Measurements from ENCODE around the gene CLCNKB.
"Not testable (repeated sequence)": the region's sequence is repeated elsewhere in the genome, so short reads cannot be mapped to it uniquely, and the experiment has no call there.

CLCNKB gene

DNA sequence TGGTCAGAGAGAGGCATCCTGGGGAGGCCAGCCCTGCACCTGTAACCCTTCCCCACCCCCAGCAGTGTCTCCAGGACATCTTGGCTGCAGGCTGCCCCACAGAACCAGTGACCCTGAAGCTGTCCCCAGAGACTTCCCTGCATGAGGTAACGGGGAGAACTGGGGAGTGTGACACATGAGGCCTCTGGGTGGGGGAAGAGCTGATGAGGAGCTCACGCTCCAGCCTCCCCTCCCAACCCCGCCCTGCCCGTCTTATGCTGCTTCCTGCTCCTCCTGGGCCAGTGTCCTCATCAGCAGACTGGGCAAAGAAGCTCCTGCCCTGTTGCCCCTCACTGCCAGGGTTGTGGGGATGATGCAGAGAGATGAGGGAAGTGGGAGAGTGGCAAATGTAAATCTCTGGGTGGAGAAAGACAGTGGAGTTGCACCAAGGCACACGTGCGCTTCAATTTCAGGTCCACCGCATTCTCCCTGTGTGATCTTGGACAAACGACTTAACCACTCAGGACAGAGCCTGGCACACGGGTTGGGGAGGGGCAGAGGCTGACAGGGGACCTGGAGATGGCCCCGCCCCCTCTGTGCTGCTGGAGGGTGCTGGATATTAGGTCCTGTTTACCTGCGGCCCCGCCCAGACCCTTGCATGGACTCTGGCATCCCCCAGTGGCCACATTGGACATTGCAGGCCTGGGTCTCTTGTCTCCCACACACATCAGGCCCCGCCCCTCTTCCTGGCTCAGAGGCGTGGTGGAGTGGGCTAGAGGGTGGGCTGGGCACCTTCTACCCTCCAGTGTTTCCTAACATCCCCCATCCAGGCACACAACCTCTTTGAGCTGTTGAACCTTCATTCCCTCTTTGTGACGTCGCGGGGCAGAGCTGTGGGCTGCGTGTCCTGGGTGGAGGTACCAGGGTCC lies 12.3 kb downstream of the CLCNKB start:
- H3K4me3 ChIP-seq (ENCODE audit: control insufficient read depth, low read depth, low read length) = no peak overlapping the region
- TF ChIP-seq, protein P1, sequence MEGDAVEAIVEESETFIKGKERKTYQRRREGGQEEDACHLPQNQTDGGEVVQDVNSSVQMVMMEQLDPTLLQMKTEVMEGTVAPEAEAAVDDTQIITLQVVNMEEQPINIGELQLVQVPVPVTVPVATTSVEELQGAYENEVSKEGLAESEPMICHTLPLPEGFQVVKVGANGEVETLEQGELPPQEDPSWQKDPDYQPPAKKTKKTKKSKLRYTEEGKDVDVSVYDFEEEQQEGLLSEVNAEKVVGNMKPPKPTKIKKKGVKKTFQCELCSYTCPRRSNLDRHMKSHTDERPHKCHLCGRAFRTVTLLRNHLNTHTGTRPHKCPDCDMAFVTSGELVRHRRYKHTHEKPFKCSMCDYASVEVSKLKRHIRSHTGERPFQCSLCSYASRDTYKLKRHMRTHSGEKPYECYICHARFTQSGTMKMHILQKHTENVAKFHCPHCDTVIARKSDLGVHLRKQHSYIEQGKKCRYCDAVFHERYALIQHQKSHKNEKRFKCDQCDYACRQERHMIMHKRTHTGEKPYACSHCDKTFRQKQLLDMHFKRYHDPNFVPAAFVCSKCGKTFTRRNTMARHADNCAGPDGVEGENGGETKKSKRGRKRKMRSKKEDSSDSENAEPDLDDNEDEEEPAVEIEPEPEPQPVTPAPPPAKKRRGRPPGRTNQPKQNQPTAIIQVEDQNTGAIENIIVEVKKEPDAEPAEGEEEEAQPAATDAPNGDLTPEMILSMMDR (conservative IDR thresholded peaks at IDR 0.05; ENCODE audit: control insufficient read depth, insufficient read depth, low read depth, low read length) = peak; percentile 92
- peak; percentile 67 for DNase-seq (ENCODE audit: low read depth)

DNA sequence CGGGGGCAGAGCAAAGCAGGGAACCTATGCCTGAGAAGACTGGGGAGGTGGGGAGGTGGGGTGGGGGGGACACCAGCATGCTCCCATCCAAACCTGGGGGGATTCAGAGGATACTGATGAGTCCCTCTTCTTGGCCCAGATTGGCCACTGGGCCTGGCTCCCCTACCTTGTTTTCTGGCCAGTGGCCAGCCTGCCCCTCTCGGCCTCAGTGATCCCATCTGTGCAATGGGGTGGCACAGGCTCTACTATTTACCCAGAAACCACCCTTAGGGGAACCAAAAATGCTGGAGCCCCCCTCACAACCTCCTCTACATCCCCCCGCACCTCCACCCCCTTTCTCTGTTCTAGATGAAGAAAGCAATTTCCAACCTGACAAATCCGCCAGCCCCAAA lies 12.9 kb downstream of the CLCNKB start:
- H3K4me3 ChIP-seq (ENCODE audit: control insufficient read depth, low read depth, low read length); DNase-seq (ENCODE audit: low read depth): not testable (repeated sequence)

DNA sequence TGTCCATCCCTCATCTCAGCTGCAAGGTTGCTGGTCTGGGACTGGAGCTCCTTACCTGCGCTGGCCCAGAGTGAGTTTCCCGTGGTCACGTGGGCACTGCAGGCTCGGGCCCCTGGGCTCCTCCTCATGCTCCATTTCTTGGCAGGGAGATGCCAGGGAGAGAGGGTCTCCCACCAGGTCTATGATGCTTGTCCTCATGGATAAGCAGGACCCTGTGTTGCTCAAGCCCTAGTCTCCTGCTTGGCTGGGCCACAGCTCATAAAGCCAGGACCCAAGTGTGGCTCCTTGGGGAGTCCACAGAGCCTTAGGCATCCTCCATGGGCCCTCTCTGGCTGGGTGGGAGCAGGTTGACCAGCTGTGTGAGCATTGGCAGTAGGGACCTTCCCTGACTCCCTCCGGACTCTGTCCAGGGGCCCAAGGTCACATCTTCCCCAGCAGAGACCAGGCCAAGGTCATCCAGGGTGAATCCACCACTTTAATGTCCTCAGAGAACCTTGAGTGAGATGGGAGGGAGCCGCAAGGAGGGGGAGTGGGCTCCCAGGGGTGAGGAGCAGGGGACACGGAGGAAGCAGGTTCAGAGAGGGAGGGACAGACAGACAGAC lies 13.8 kb downstream of the CLCNKB start:
- not testable (repeated sequence) for H3K4me3 ChIP-seq (ENCODE audit: control insufficient read depth, low read depth, low read length); DNase-seq (ENCODE audit: low read depth)

DNA sequence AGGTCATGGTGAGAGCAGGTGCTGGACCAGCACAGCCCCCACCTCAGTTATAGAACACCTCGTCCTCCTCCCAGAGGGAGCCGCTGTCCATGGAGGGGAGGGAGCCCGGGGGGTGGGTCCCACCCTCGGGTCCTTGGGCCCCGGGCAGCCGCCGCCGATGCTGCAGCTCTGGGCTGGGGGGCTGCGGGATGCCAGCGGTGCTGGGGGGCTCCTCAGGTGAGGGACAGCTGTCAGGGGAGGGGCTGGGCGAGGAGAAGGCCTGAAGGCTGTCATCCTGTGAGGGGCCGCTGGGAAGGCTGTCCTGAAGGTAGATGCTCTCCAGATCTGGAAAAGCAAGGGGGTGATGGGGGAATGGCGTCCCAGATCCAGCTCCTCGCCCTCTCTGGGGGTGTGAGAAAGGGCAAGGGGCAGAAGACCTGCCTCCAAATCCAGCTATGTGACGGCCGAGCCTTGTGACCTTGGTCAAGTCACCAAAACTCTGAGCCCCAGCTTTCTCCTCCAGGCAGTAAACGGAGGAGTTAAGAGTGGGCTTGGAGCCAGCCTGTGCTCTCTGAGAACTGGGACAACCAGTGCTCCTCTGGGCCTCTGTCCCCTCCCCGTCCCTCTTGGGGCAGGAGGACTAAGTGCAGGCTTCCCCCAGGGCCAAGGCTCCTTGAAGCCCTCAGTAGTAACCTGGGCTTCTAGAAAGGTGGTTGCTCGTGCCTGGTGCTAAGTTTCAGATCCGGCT lies 15.0 kb downstream of the CLCNKB start:
- H3K4me3 ChIP-seq (ENCODE audit: control insufficient read depth, low read depth, low read length); DNase-seq (ENCODE audit: low read depth): not testable (repeated sequence)

DNA sequence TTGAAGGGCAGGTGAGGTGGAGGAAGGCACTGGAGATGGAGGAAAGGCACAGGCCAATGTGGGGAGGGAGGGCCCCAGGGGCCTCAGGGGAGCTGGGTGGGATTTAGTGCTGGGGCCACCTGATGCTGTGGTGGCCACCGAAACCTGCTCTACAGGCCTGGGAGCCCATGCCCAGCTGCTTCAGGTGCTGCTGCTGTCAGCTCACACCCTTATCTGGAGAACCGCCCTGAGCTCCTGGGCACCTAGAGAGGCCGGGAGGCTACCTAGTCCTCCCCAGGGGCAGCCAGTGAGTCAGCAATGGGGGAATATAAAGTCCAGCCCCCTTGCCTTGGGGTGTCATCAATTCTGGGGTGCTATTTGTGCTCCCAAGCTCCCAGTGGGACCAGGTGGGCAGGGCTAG lies 17.7 kb downstream of the CLCNKB start:
- no peak overlapping the region for H3K4me3 ChIP-seq (ENCODE audit: control insufficient read depth, low read depth, low read length)
- DNase-seq (ENCODE audit: low read depth) = no peak
- TF ChIP-seq, protein P1 (conservative IDR thresholded peaks at IDR 0.05; ENCODE audit: control insufficient read depth, insufficient read depth, low read depth, low read length) = no peak

DNA sequence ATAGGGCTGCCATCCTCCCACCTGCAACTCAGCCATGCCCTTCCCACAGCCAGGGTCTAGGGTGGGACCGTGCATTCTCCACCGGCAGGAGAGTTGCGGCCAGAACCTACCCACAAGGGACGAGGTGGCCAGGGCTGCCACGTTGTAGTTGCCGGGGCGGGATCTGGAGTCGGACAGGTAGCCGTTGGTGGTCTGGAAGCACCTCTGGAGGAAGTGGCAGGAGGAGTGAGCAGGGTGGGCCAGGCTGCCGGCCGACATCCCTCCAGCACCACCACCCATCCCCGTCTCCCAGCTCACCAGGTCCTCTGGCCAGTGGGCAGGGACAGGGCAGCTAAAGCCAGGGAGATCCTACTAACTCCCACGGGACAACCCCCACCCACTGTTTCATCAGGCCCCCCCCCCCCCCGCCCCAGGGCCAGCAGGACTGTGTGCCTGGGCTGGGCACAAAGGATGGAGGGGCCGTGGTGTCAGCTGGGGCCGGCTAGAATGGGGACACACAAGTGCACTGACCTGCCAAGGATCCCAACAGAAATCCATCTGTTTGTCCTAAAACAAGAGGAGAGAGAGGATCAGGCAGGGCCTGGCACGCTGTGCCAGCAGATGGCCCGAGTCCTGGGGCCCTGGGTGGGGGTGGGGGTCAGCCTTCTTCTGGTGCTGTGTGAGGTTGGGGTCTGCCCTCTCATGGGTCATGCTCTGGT lies 18.6 kb downstream of the CLCNKB start:
- DNase-seq (ENCODE audit: low read depth); H3K4me3 ChIP-seq (ENCODE audit: control insufficient read depth, low read depth, low read length): not testable (repeated sequence)

DNA sequence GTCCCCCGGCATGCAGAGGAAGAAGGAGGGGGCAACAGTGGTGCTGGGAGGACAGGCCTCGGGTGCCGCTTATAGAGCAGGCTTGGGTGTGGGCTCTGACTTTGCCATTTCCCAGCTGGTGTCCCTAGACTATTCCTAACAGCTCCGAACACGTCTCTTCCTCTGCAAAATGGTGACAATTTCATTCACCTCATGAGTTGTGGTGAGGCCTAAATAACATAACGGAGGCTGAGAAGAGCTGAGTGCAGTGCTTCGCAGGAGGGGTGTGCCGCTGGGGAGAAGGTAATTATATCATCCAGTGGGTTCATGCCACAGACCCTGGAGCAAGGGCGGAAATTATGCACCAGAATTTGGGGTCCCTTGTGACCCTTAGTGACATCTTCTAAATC lies 19.1 kb downstream of the CLCNKB start:
- H3K4me3 ChIP-seq (ENCODE audit: control insufficient read depth, low read depth, low read length); DNase-seq (ENCODE audit: low read depth): not testable (repeated sequence)

DNA sequence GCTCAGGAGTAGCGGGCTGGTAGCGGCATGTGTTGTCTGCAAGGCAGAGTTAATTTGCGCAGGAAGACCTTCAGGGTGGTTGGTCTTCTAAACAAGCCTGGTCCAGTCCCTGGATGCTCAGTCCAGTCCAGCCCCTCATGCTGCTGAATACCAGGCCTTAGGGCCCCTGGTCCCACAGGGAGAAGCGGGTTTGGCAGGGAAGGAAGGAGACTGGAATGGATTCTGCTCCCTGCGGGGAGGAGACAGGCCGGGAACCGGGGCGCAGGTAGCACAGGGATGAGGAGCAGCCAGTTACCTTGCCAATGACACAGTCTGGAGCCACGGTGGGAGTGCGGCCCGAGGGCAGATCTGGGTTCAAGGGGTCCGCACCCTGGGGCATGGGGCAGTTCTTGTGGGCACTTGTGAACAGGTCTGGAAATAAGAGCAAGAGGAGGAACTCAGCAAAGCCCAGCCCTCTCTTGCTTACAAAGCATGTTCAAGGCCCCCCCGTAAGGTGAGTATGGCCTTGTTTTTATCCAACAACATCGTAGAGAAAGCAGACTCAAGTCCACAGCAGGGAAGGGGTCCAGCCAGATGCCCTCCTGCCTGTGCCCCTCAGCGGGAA lies 19.7 kb downstream of the CLCNKB start:
- DNase-seq (ENCODE audit: low read depth) = no peak
- TF ChIP-seq, protein P1 (conservative IDR thresholded peaks at IDR 0.05; ENCODE audit: control insufficient read depth, insufficient read depth, low read depth, low read length) = no peak
- no peak overlapping the region for H3K4me3 ChIP-seq (ENCODE audit: control insufficient read depth, low read depth, low read length)

DNA sequence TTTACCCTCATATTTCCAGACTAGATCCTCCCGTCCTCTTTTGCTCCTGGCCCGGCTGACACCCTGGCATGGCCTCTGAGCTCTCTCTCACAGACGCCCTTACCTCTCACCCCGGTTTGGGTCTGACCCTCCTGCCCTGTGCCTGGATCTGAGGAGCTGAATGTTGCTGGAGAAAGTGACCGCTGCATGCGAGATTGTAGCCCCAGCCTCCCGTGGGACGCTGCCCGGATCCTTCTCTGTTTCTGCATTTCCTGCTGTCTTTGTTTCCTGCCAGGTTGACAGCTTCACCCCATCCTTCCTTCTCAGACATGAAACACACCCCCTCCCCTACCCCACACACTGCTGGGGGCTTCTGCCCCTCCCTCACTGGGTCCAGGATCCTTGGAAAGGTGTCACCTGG lies 20.3 kb downstream of the CLCNKB start:
- DNase-seq (ENCODE audit: low read depth) = no peak
- TF ChIP-seq, protein P1 (conservative IDR thresholded peaks at IDR 0.05; ENCODE audit: control insufficient read depth, insufficient read depth, low read depth, low read length) = no peak

More for the DNA sequence above, 20.3 kb downstream of the CLCNKB start:
- H3K4me3 ChIP-seq (ENCODE audit: control insufficient read depth, low read depth, low read length) = no peak overlapping the region

Data from fibroblast of mammary gland (primary cell).